GM23248 (cell line): ENCODE measurements around the gene ADGRE2. TPM values are rescaled to one million over a fixed set of nuclear protein-coding genes. Genes with fewer than 3 reads are reported as not detected.
A peak's percentile ranks its signal among the peaks of the same experiment; 100 is the strongest.
"Not testable (repeated sequence)": the region's sequence is repeated elsewhere in the genome, so short reads cannot be mapped to it uniquely, and the experiment has no call there.

Experiments
- DNase-seq: peaks from one replicate; pipeline ENCODE4 v3.0.0-alpha.2; 2015
- H2AFZ ChIP-seq: fragments of 200-600 bp; sonication (generic); 2 replicates; pipeline ENCODE4 v1.6.1; 2016; ENCODE audit warnings: antibody characterized with exemption
- H3F3A ChIP-seq: fragments of 200-600 bp; sonication (generic); 2 replicates; pipeline ENCODE4 v1.6.1; 2016; ENCODE audit warnings: mild to moderate bottlenecking, antibody characterized with exemption, mixed run types; ENCODE audit not compliant: insufficient read depth
- H3K27ac ChIP-seq: fragments of 200-600 bp; sonication (generic); 2 replicates; pipeline ENCODE4 v1.5.1; 2016; ENCODE audit warnings: mild to moderate bottlenecking
- H3K27me3 ChIP-seq: fragments of 200-600 bp; sonication (generic); replicated peaks from 2 replicates; pipeline ENCODE4 v1.6.1; 2016; ENCODE audit warnings: mild to moderate bottlenecking; ENCODE audit not compliant: insufficient read depth
- H3K36me3 ChIP-seq: fragments of 200-600 bp; sonication (generic); 2 replicates; pipeline ENCODE4 v1.6.1; 2016; ENCODE audit warnings: low read depth, mild to moderate bottlenecking
- H3K4me1 ChIP-seq: fragments of 200-600 bp; sonication (generic); 2 replicates; pipeline ENCODE4 v1.6.1; 2016; ENCODE audit warnings: mild to moderate bottlenecking; ENCODE audit not compliant: insufficient read depth
- H3K4me2 ChIP-seq: fragments of 200-600 bp; sonication (generic); one replicate; pipeline ENCODE4 v1.6.1; 2016; ENCODE audit warnings: mild to moderate bottlenecking; ENCODE audit not compliant: unreplicated experiment
- H3K4me3 ChIP-seq: fragments of 200-600 bp; sonication (generic); 2 replicates; pipeline ENCODE4 v1.5.1; 2016; ENCODE audit warnings: mild to moderate bottlenecking
- H3K79me2 ChIP-seq: fragments of 200-600 bp; sonication (generic); 2 replicates; pipeline ENCODE4 v1.6.1; 2016; ENCODE audit warnings: mild to moderate bottlenecking; ENCODE audit not compliant: insufficient read depth
- H3K9ac ChIP-seq: fragments of 200-600 bp; sonication (generic); 2 replicates; pipeline ENCODE4 v1.6.1; 2016; ENCODE audit warnings: mild to moderate bottlenecking
- H3K9me2 ChIP-seq: fragments of 200-600 bp; sonication (generic); 2 replicates; pipeline ENCODE4 v1.6.1; 2016; ENCODE audit warnings: mixed run types, mild to moderate bottlenecking, moderate library complexity; ENCODE audit not compliant: insufficient read depth
- H3K9me3 ChIP-seq: fragments of 200-600 bp; sonication (generic); one replicate; pipeline ENCODE4 v1.6.1; 2017; ENCODE audit warnings: low read depth
- H4K20me1 ChIP-seq: fragments of 200-600 bp; sonication (generic); 2 replicates; pipeline ENCODE4 v1.6.0; 2016; ENCODE audit not compliant: insufficient read depth
- EZH2 ChIP-seq: fragments of 200-600 bp; sonication (generic); IDR thresholded peaks from 2 replicates; pipeline ENCODE4 v1.6.1; 2018; ENCODE audit warnings: antibody characterized with exemption, mild to moderate bottlenecking; ENCODE audit not compliant: insufficient read depth, poor library complexity, severe bottlenecking
- EZH2phosphoT487 ChIP-seq: fragments of 200-600 bp; sonication (generic); IDR thresholded peaks from 2 replicates; pipeline ENCODE4 v1.6.1; 2018; ENCODE audit warnings: antibody characterized with exemption, moderate library complexity, mild to moderate bottlenecking, low read depth; ENCODE audit not compliant: insufficient read depth
- WGBS, 2 experiments: methylation state at CpG; one replicate each; pipeline ENCODE4 v1.1.6; 2015 to 2017; ENCODE audit warnings: low lambda C conversion rate in 2 of 2, low coverage in 1 of 2; ENCODE audit errors: missing lambda C conversion rate in 2 of 2; 5-methylcytosine and 5-hydroxymethylcytosine counted together
- in situ Hi-C: fragments of 300-500 bp; cut with MboI; formaldehyde crosslinking; loops from 2 replicates; pipeline ENCODE4 v1.15.0; 2020
- polyA plus RNA-seq: library from polyadenylated mRNA; unstranded; fragments of >200 nt; fragmentation: Nextera tagmentation; extraction: Ambion mirVana; gene quantifications from 2 replicates; pipeline ENCODE4 v1.2.1, GENCODE V29; 2016
- total RNA-seq: library from RNA; depleted of rRNA; stranded (reverse); fragments of >200 nt; shearing (Covaris generic); gene quantifications from 2 replicates; pipeline ENCODE4 v1.2.3, GENCODE V29; 2014

The ADGRE2 gene
- total and polyA plus RNA-seq, 2 experiments from 2014 or later = 0.05 TPM; not detected in 1

DNA sequence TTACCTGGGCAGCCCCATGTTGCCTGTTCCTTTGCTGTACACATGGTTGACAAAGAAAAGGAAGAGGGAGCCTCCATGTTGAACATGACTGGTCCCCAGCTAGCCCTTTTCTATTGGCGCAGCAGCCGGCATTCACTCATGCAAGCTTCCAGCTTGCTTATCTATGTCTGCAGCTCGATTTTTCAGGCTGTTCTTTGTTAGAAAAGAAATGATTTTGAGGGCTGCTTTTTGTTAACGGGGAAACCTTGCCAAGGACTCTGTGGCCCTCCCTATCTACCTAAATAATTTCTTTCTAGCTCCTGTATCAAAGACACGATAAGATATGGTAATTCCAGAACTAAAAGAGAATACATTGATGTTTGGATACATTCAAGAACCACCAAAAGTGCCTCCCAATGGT is 20.4 kb upstream of the ADGRE2 start:
- 29 to 30% methylated on average over 5 of the region's 5 CpGs for WGBS, 2 experiments
- Histone ChIP-seq H3K4me3 (no peak overlapping the region), H3F3A (no peaks in the 10 kb centered on the region), H3K9me3 (no peaks in the 10 kb centered on the region), H3K4me2 (no peak overlapping the region), H3K4me1 (no peaks in the 10 kb centered on the region), H3K27ac (no peak overlapping the region), H2AFZ (no peak overlapping the region), H3K9me2 (no peaks in the 10 kb centered on the region), H3K27me3 (0 out of 2 replicates have a peak, but pooled peaks cover 8% of the 10 kb centered on the region), H3K36me3 (no peaks in the 10 kb centered on the region), H3K79me2 (no peaks in the 10 kb centered on the region), H4K20me1 (no peaks in the 10 kb centered on the region), H3K9ac (no peak overlapping the region)
- no peak for DNase-seq
- TF ChIP-seq EZH2phosphoT487 (no peak), EZH2 (no peak)
- in situ Hi-C loops = no loop called here

DNA sequence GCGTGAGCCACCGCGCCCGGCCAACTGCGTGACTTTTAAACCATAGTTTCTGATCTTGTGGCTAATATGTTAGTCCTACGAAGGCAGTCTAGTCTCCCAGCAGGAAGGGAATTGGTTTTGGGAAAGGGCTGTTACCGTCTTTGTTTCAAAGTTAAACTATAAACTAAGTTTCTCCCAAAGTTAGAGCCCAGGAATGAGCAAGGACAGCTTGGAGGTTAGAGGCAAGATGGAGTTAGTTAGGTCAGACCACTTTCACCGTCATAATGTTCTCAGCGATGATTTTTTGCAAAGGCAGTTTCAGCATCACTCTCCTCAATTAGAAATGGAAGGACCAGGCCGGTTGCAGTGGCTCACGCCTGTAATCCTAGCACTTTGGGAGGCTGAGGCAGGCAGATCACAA is 17.7 kb upstream of the ADGRE2 start:
- TF ChIP-seq EZH2phosphoT487 (no peak), EZH2 (no peak)
- no peak for DNase-seq
- in situ Hi-C loops = no loop called here
- WGBS, 2 experiments = 58 to 59% methylated on average over 11 of the region's 11 CpGs
- no peaks in the 10 kb centered on the region for H3K36me3 ChIP-seq
- no peaks in the 10 kb centered on the region for H3K9me3 ChIP-seq
- no peak overlapping the region for H3K9ac ChIP-seq
- H3K27ac ChIP-seq = no peak overlapping the region
- no peaks in the 10 kb centered on the region for H3F3A ChIP-seq
- H3K4me1 ChIP-seq = no peaks in the 10 kb centered on the region
- no peaks in the 10 kb centered on the region for H3K9me2 ChIP-seq
- 0 out of 2 replicates have a peak, but pooled peaks cover 4% of the 10 kb centered on the region for H3K27me3 ChIP-seq
- H3K79me2 ChIP-seq = no peaks in the 10 kb centered on the region
- no peaks in the 10 kb centered on the region for H4K20me1 ChIP-seq
- no peak overlapping the region for H3K4me2 ChIP-seq
- no peak overlapping the region for H2AFZ ChIP-seq
- H3K4me3 ChIP-seq = no peak overlapping the region

DNA sequence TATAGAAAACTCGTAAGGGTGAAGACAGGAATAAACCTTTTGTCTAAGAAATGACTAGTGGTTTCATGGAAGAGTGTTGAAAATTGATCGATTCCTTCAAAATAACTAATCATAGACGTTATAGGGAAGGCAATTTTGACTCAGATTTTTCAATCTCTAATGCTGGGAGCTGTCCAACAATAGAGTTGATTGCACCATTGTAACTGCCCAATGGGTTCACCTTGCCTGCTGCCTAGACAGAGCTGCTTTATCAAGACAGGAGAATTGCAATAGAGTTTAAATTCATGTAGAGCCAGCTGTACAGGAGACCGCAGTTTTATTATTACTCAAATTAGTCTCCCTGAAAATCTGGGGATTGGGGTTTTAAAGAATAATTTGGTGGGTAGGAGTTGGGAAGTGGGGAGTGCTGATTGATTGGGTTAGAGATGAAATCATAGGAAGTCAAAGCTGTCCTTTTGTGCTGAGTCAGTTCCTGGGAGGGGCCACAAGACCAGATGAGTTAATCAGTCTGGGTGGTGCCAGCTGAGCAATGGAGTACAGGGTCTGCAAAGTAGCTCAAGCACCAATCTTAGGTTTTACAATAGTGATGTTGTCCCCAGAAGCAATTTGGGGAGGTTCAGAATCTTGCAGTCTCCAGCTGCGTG is 16.8 kb upstream of the ADGRE2 start:
- 36% methylated on average over 5 of the region's 5 CpGs for WGBS, 2 experiments
- no peak for TF ChIP-seq EZH2
- no peak for TF ChIP-seq EZH2phosphoT487

GRCh38 chr19:14792250-14792649 is 13.9 kb upstream of the ADGRE2 start:
- H3K27me3 ChIP-seq, H3K27ac ChIP-seq, H3K79me2 ChIP-seq, H3K4me2 ChIP-seq, DNase-seq, in situ Hi-C loops, H3K4me1 ChIP-seq, H3K4me3 ChIP-seq, H3K9ac ChIP-seq, H4K20me1 ChIP-seq, H3K36me3 ChIP-seq, H3F3A ChIP-seq, H3K9me3 ChIP-seq, H2AFZ ChIP-seq, H3K9me2 ChIP-seq: not testable (repeated sequence)
- WGBS, 2 experiments = 25 to 32% methylated on average over 6 of the region's 6 CpGs

More for the DNA sequence above, 16.8 kb upstream of the ADGRE2 start:
- H3F3A ChIP-seq = no peaks in the 10 kb centered on the region
- no peak overlapping the region for H3K4me3 ChIP-seq
- H3K9ac ChIP-seq = no peak overlapping the region
- no peak for DNase-seq
- no peaks in the 10 kb centered on the region for H4K20me1 ChIP-seq
- H3K27ac ChIP-seq = no peak overlapping the region
- H3K9me3 ChIP-seq = no peaks in the 10 kb centered on the region
- no peaks in the 10 kb centered on the region for H3K4me1 ChIP-seq
- H2AFZ ChIP-seq = no peak overlapping the region
- no peaks in the 10 kb centered on the region for H3K9me2 ChIP-seq
- no peak overlapping the region for H3K4me2 ChIP-seq
- H3K27me3 ChIP-seq = 0 out of 2 replicates have a peak, but pooled peaks cover 1% of the 10 kb centered on the region
- H3K79me2 ChIP-seq = no peaks in the 10 kb centered on the region
- H3K36me3 ChIP-seq = no peaks in the 10 kb centered on the region
- in situ Hi-C loops = no loop called here

- Histone ChIP-seq H3K36me3 (no peaks in the 10 kb centered on the region), H3K79me2 (no peaks in the 10 kb centered on the region), H4K20me1 (no peaks in the 10 kb centered on the region), H3K27ac (no peak overlapping the region), H3K9me3 (no peaks in the 10 kb centered on the region), H3K4me1 (0 out of 2 replicates have a peak, but pooled peaks cover 3% of the 10 kb centered on the region), H3K4me3 (no peak overlapping the region), H3K4me2 (no peak overlapping the region), H2AFZ (peak overlapping the region; percentile 64), H3K9me2 (no peaks in the 10 kb centered on the region), H3K27me3 (no peaks in the 10 kb centered on the region), H3K9ac (no peak overlapping the region), H3F3A (no peaks in the 10 kb centered on the region)
- in situ Hi-C loops = no loop called here
- TF ChIP-seq EZH2 = no peak
- TF ChIP-seq EZH2phosphoT487 = no peak
- peak; percentile 41 for DNase-seq
- WGBS, 2 experiments = 16 to 18% methylated on average over 18 of the region's 18 CpGs
These were observed 8.1 kb upstream of the ADGRE2 start for GRCh38 chr19:14786421-14786851.

GRCh38 chr19:14785102-14785793 is 6.9 kb upstream of the ADGRE2 start:
- H4K20me1 ChIP-seq, H3K4me3 ChIP-seq, H3K36me3 ChIP-seq, H3K9me3 ChIP-seq, H3K4me1 ChIP-seq, H3K9me2 ChIP-seq, in situ Hi-C loops, H3K4me2 ChIP-seq, H3K79me2 ChIP-seq, H3K9ac ChIP-seq, H3K27me3 ChIP-seq, H3F3A ChIP-seq: not testable (repeated sequence)
- 0 out of 2 replicates have a peak overlapping the region, but pooled peaks have one; percentile 41 for H2AFZ ChIP-seq
- DNase-seq = peak; percentile 54
- WGBS, 2 experiments = 27 to 31% methylated on average over 8 to 9 of the region's 11 CpGs
- H3K27ac ChIP-seq = peak overlapping the region; percentile 35

GRCh38 chr19:14784730-14785101 is 6.4 kb upstream of the ADGRE2 start:
- H3K9me3 ChIP-seq, H3K4me1 ChIP-seq, H3K36me3 ChIP-seq, H3K4me2 ChIP-seq, H3K27me3 ChIP-seq, in situ Hi-C loops, H3K9ac ChIP-seq, H3F3A ChIP-seq, H3K4me3 ChIP-seq, H4K20me1 ChIP-seq, H3K9me2 ChIP-seq, H3K79me2 ChIP-seq: not testable (repeated sequence)
- Histone ChIP-seq H2AFZ (0 out of 2 replicates have a peak overlapping the region, but pooled peaks have one; percentile 41), H3K27ac (peak overlapping the region; percentile 35; the same call in 1 of the 2 replicates)
- DNase-seq = peak; percentile 72
- WGBS, 2 experiments = 48 to 53% methylated on average over 9 to 10 of the region's 10 CpGs
